HG02870 (cell line): ENCODE results near the gene MIPOL1.
"Not testable (repeated sequence)": the region's sequence is repeated elsewhere in the genome, so short reads cannot be mapped to it uniquely, and the experiment has no call there.

Experiments
- ATAC-seq: cut with Tn5 transposase; IDR thresholded peaks from one replicate; pipeline ENCODE4 v1.9.1; 2021; ENCODE audit warnings: mild to moderate bottlenecking, moderate library complexity; ENCODE audit not compliant: unreplicated experiment

MIPOL1 gene

GRCh38 chr14:37501877-37502276 lies 304.1 kb downstream of the MIPOL1 start:
- no peak for ATAC-seq

GRCh38 chr14:37508503-37508902 lies 310.8 kb downstream of the MIPOL1 start:
- no peak for ATAC-seq

GRCh38 chr14:37512173-37512572 lies 314.4 kb downstream of the MIPOL1 start:
- ATAC-seq = no peak

- ATAC-seq = no peak
Observed at GRCh38 chr14:37515771-37516170, 318.0 kb downstream of the MIPOL1 start.

- ATAC-seq = no peak
Observed at GRCh38 chr14:37526994-37527393, 329.3 kb downstream of the MIPOL1 start.

- no peak for ATAC-seq
Observed at GRCh38 chr14:37539992-37540391, 342.3 kb downstream of the MIPOL1 start.

GRCh38 chr14:37544407-37544806 lies 346.7 kb downstream of the MIPOL1 start:
- no peak for ATAC-seq

GRCh38 chr14:37545174-37545573 lies 347.4 kb downstream of the MIPOL1 start:
- no peak for ATAC-seq

GRCh38 chr14:37546621-37547447 lies 349.1 kb downstream of the MIPOL1 start:
- no peak for ATAC-seq

GRCh38 chr14:37550511-37550910 lies 352.8 kb downstream of the MIPOL1 start:
- no peak for ATAC-seq

- no peak for ATAC-seq
Observed at GRCh38 chr14:37551119-37551518, 353.4 kb downstream of the MIPOL1 start.

- ATAC-seq = no peak
Observed at GRCh38 chr14:37553935-37554550, 356.3 kb downstream of the MIPOL1 start.

- not testable (repeated sequence) for ATAC-seq
Observed at GRCh38 chr14:37555596-37555995, 357.9 kb downstream of the MIPOL1 start.

GRCh38 chr14:37558740-37559139 lies 361.0 kb downstream of the MIPOL1 start:
- no peak for ATAC-seq

- no peak for ATAC-seq
Observed at GRCh38 chr14:37559386-37559785, 361.6 kb downstream of the MIPOL1 start.

GRCh38 chr14:37563189-37563588 lies 365.5 kb downstream of the MIPOL1 start:
- ATAC-seq = no peak

- ATAC-seq = no peak
Observed at GRCh38 chr14:37565550-37565949, 367.8 kb downstream of the MIPOL1 start.

GRCh38 chr14:37566811-37567371 lies 369.2 kb downstream of the MIPOL1 start:
- ATAC-seq = no peak

GRCh38 chr14:37569729-37570128 lies 372.0 kb downstream of the MIPOL1 start:
- ATAC-seq = no peak

GRCh38 chr14:37571391-37571790 lies 373.7 kb downstream of the MIPOL1 start:
- no peak for ATAC-seq

- ATAC-seq = no peak
Observed at GRCh38 chr14:37573356-37573755, 375.6 kb downstream of the MIPOL1 start.

GRCh38 chr14:37579274-37579673 lies 381.5 kb downstream of the MIPOL1 start:
- ATAC-seq = no peak
